Activated CD4-positive, alpha-beta memory T cell treated with anti-CD3 and anti-CD28 coated beads, Interleukin-2, amount 10 ng/mL, durations not matched to agents 7 days and 5 days (primary cell): ENCODE data around the gene PLLP. TPM values are rescaled to one million over a fixed set of nuclear protein-coding genes. Genes with fewer than 3 reads are reported as not detected.
"Not testable (repeated sequence)": the region's sequence is repeated elsewhere in the genome, so short reads cannot be mapped to it uniquely, and the experiment has no call there.

Experiments
- CTCF ChIA-PET: fragments of 350-600 bp; sonication (Branson Sonifier 250); formaldehyde crosslinking; loops from one replicate; lab custom pipeline; 2021; ENCODE audit warnings: antibody characterized with exemption, inconsistent platforms; lab: Charles Lee
- POLR2A ChIA-PET: fragments of 350-600 bp; sonication (Branson Sonifier 250); formaldehyde crosslinking; loops from one replicate; lab custom pipeline; 2021; ENCODE audit warnings: antibody characterized with exemption; lab: Charles Lee
- DNase-seq: peaks from one replicate; pipeline ENCODE4 v3.0.0-alpha.2; 2020
- H3K27ac Mint-ChIP-seq: one replicate; pipeline ENCODE4 v1.8.0; 2021; ENCODE audit warnings: mild to moderate bottlenecking, mixed read lengths
- H3K27me3 Mint-ChIP-seq: one replicate; pipeline ENCODE4 v1.8.0; 2021; ENCODE audit warnings: mixed read lengths
- H3K36me3 Mint-ChIP-seq: one replicate; pipeline ENCODE4 v1.8.0; 2021; ENCODE audit warnings: low read depth, mixed read lengths
- H3K4me1 Mint-ChIP-seq: one replicate; pipeline ENCODE4 v1.8.0; 2021; ENCODE audit warnings: mixed read lengths
- H3K4me3 Mint-ChIP-seq: one replicate; pipeline ENCODE4 v1.8.0; 2021; ENCODE audit warnings: mild to moderate bottlenecking, mixed read lengths
- H3K9me3 Mint-ChIP-seq: one replicate; pipeline ENCODE4 v1.8.0; 2021; ENCODE audit warnings: mixed read lengths
- total RNA-seq, 2 experiments: library from RNA; stranded (reverse); gene quantifications; one replicate each; pipeline ENCODE4 v1.2.3, GENCODE V29; 2021

Gene PLLP
- total RNA-seq, 2 experiments from 2014 or later, result 0.18 TPM; not detected in 1

GRCh38 chr16:57267343-57267742, 17.1 kb downstream of the PLLP start:
- H3K4me1 Mint-ChIP-seq, result peaks cover 25% of the 10 kb centered on the region
- H3K9me3 Mint-ChIP-seq, CTCF ChIA-PET, DNase-seq, H3K27ac Mint-ChIP-seq, H3K36me3 Mint-ChIP-seq, H3K27me3 Mint-ChIP-seq, H3K4me3 Mint-ChIP-seq: not testable (repeated sequence)
- POLR2A ChIA-PET, result interaction anchor here (1.2 to 1.3 kb wide), 2 partner anchors 10 to 22 kb away, joined by 3 to 5 read pairs; partner anchors contain the start of gene ARL2BP

- ChIA-PET POLR2A (interaction anchor here (1.2 to 1.3 kb wide), 2 partner anchors 11 to 21 kb away, joined by 3 to 5 read pairs; partner anchors contain the start of gene ARL2BP), CTCF (no interaction called here)
- Mint-ChIP-seq H3K9me3 (no peaks in the 10 kb centered on the region), H3K27me3 (no peaks in the 10 kb centered on the region), H3K36me3 (no peaks in the 10 kb centered on the region), H3K27ac (peak overlapping the region; percentile 41), H3K4me1 (peaks cover 25% of the 10 kb centered on the region), H3K4me3 (no peak overlapping the region)
- DNase-seq, result peak; percentile 40
Observed at GRCh38 chr16:57266531-57267260, 17.8 kb downstream of the PLLP start.

- no peaks in the 10 kb centered on the region for H3K36me3 Mint-ChIP-seq
- CTCF ChIA-PET, result interaction anchor here (0.8 kb wide), 1 partner anchor 9 kb away, joined by 5 read pairs; no protein-coding TSS in a partner anchor
Observed at GRCh38 chr16:57265850-57266530, 18.5 kb downstream of the PLLP start.

GRCh38 chr16:57264950-57265371, 19.5 kb downstream of the PLLP start:
- Mint-ChIP-seq H3K27me3 (no peaks in the 10 kb centered on the region), H3K4me3 (no peak overlapping the region), H3K9me3 (no peaks in the 10 kb centered on the region), H3K27ac (no peak overlapping the region), H3K36me3 (no peaks in the 10 kb centered on the region), H3K4me1 (peaks cover 31% of the 10 kb centered on the region)
- POLR2A ChIA-PET, result no interaction called here
- DNase-seq, result no peak
- CTCF ChIA-PET, result interaction anchor here (0.8 kb wide), 1 partner anchor 10 kb away, joined by 5 read pairs; no protein-coding TSS in a partner anchor

More at GRCh38 chr16:57265850-57266530, 18.5 kb downstream of the PLLP start:
- no peaks in the 10 kb centered on the region for H3K9me3 Mint-ChIP-seq
- H3K27me3 Mint-ChIP-seq, result no peaks in the 10 kb centered on the region
- POLR2A ChIA-PET, result interaction anchor here (1.3 kb wide), 1 partner anchor 20 kb away, joined by 5 read pairs; the partner anchor contains the start of gene ARL2BP
- peak overlapping the region; percentile 0 for H3K27ac Mint-ChIP-seq
- peaks cover 25% of the 10 kb centered on the region for H3K4me1 Mint-ChIP-seq
- DNase-seq, result no peak
- no peak overlapping the region for H3K4me3 Mint-ChIP-seq

GRCh38 chr16:57264381-57264780, 20.1 kb downstream of the PLLP start:
- Mint-ChIP-seq H3K27me3 (no peaks in the 10 kb centered on the region), H3K27ac (no peak overlapping the region), H3K4me1 (peaks cover 32% of the 10 kb centered on the region), H3K4me3 (no peak overlapping the region), H3K36me3 (no peaks in the 10 kb centered on the region), H3K9me3 (no peaks in the 10 kb centered on the region)
- no peak for DNase-seq
- ChIA-PET CTCF (no interaction called here), POLR2A (interaction anchor here (1.2 kb wide), 1 partner anchor 79 kb away, joined by 3 read pairs; the partner anchor contains the start of gene PSME3IP1)

- no peak for DNase-seq
- CTCF ChIA-PET, result no interaction called here
- POLR2A ChIA-PET, result interaction anchor here (0.8 to 1.2 kb wide), 3 partner anchors 14 to 78 kb away, joined by 3 read pairs; partner anchors contain the start of gene PSME3IP1
Observed at GRCh38 chr16:57263541-57264351, 20.7 kb downstream of the PLLP start.

GRCh38 chr16:57262841-57263540, 21.5 kb downstream of the PLLP start:
- Mint-ChIP-seq H3K27me3 (no peaks in the 10 kb centered on the region), H3K36me3 (no peaks in the 10 kb centered on the region), H3K27ac (no peak overlapping the region), H3K4me3 (no peak overlapping the region), H3K9me3 (no peaks in the 10 kb centered on the region), H3K4me1 (peaks cover 29% of the 10 kb centered on the region)
- no peak for DNase-seq
- POLR2A ChIA-PET, result interaction anchor here (0.8 to 1.2 kb wide), 2 partner anchors 13 to 16 kb away, joined by 3 read pairs; no protein-coding TSS in a partner anchor
- CTCF ChIA-PET, result no interaction called here

More at GRCh38 chr16:57263541-57264351, 20.7 kb downstream of the PLLP start:
- no peaks in the 10 kb centered on the region for H3K27me3 Mint-ChIP-seq
- H3K9me3 Mint-ChIP-seq, result no peaks in the 10 kb centered on the region
- H3K4me3 Mint-ChIP-seq, result no peak overlapping the region
- H3K36me3 Mint-ChIP-seq, result no peaks in the 10 kb centered on the region
- no peak overlapping the region for H3K27ac Mint-ChIP-seq
- peaks cover 32% of the 10 kb centered on the region for H3K4me1 Mint-ChIP-seq

- H3K27me3 Mint-ChIP-seq, result no peaks in the 10 kb centered on the region
- H3K36me3 Mint-ChIP-seq, result no peaks in the 10 kb centered on the region
- DNase-seq, result no peak
- no peak overlapping the region for H3K4me3 Mint-ChIP-seq
- H3K27ac Mint-ChIP-seq, result no peak overlapping the region
- POLR2A ChIA-PET, result no interaction called here
- H3K4me1 Mint-ChIP-seq, result peaks cover 20% of the 10 kb centered on the region
- CTCF ChIA-PET, result no interaction called here
- no peaks in the 10 kb centered on the region for H3K9me3 Mint-ChIP-seq
Observed at GRCh38 chr16:57261806-57262205, 22.7 kb downstream of the PLLP start.

- H3K4me1 Mint-ChIP-seq, result peaks cover 9% of the 10 kb centered on the region
- no peaks in the 10 kb centered on the region for H3K9me3 Mint-ChIP-seq
- no peak overlapping the region for H3K4me3 Mint-ChIP-seq
- no peaks in the 10 kb centered on the region for H3K36me3 Mint-ChIP-seq
- DNase-seq, result no peak
- ChIA-PET CTCF (no interaction called here), POLR2A (interaction anchor here (0.6 kb wide), 1 partner anchor 113 kb away, joined by 3 read pairs; no protein-coding TSS in a partner anchor)
- H3K27ac Mint-ChIP-seq, result no peak overlapping the region
- H3K27me3 Mint-ChIP-seq, result no peaks in the 10 kb centered on the region
Observed at GRCh38 chr16:57260294-57260929, 24.1 kb downstream of the PLLP start.

GRCh38 chr16:57258910-57259475, 25.5 kb downstream of the PLLP start:
- Mint-ChIP-seq H3K27me3 (no peaks in the 10 kb centered on the region), H3K4me3 (no peak overlapping the region), H3K9me3 (no peaks in the 10 kb centered on the region), H3K4me1 (peaks cover 6% of the 10 kb centered on the region), H3K27ac (no peak overlapping the region), H3K36me3 (no peaks in the 10 kb centered on the region)
- DNase-seq, result no peak
- ChIA-PET POLR2A (no interaction called here), CTCF (no interaction called here)

GRCh38 chr16:57258226-57258909, 26.1 kb downstream of the PLLP start:
- Mint-ChIP-seq H3K4me3 (no peak overlapping the region), H3K27me3 (no peaks in the 10 kb centered on the region), H3K4me1 (peaks cover 6% of the 10 kb centered on the region), H3K27ac (no peak overlapping the region), H3K9me3 (no peaks in the 10 kb centered on the region), H3K36me3 (no peaks in the 10 kb centered on the region)
- CTCF ChIA-PET, result no interaction called here
- POLR2A ChIA-PET, result no interaction called here
- no peak for DNase-seq
